Activated effector memory CD4-positive, alpha-beta T cell treated with anti-CD3 and anti-CD28 coated beads, Interleukin-2, amount 50 U/mL, for 16 hours (primary cell): ENCODE measurements around the gene LRRC31.
A peak's percentile ranks its signal among the peaks of the same experiment; 100 is the strongest.

ENCODE experiments used
- DNase-seq: peaks from one replicate; pipeline ENCODE4 v3.0.0-alpha.2; 2020

LRRC31 gene

GRCh38 chr3:169861871-169862270 is 7.9 kb downstream of the LRRC31 start:
- DNase-seq = no peak

GRCh38 chr3:169857811-169858210 is 11.9 kb downstream of the LRRC31 start:
- DNase-seq = no peak

GRCh38 chr3:169855514-169855913 is 14.2 kb downstream of the LRRC31 start:
- no peak for DNase-seq

- no peak for DNase-seq
These were observed 19.1 kb downstream of the LRRC31 start for GRCh38 chr3:169850618-169851017.

GRCh38 chr3:169848741-169849140 is 21.0 kb downstream of the LRRC31 start:
- DNase-seq = no peak

- no peak for DNase-seq
These were observed 21.8 kb downstream of the LRRC31 start for GRCh38 chr3:169847896-169848295.

- DNase-seq = no peak
These were observed 23.1 kb downstream of the LRRC31 start for GRCh38 chr3:169846458-169847193.

GRCh38 chr3:169842960-169843359 is 26.8 kb downstream of the LRRC31 start:
- no peak for DNase-seq

- no peak for DNase-seq
These were observed 28.6 kb downstream of the LRRC31 start for GRCh38 chr3:169841171-169841570.

GRCh38 chr3:169838511-169839030 is 31.2 kb downstream of the LRRC31 start:
- DNase-seq = no peak

GRCh38 chr3:169836942-169837275 is 32.8 kb downstream of the LRRC31 start:
- DNase-seq = no peak

- no peak for DNase-seq
These were observed 33.4 kb downstream of the LRRC31 start for GRCh38 chr3:169836078-169836941.

GRCh38 chr3:169835533-169835932 is 34.2 kb downstream of the LRRC31 start:
- no peak for DNase-seq

- no peak for DNase-seq
These were observed 42.0 kb downstream of the LRRC31 start for GRCh38 chr3:169827712-169828111.

GRCh38 chr3:169825316-169825715 is 44.4 kb downstream of the LRRC31 start:
- no peak for DNase-seq

GRCh38 chr3:169822983-169823382 is 46.8 kb downstream of the LRRC31 start:
- no peak for DNase-seq

GRCh38 chr3:169822540-169822939 is 47.2 kb downstream of the LRRC31 start:
- DNase-seq = no peak

GRCh38 chr3:169822091-169822490 is 47.6 kb downstream of the LRRC31 start:
- DNase-seq = no peak

- no peak for DNase-seq
These were observed 51.4 kb downstream of the LRRC31 start for GRCh38 chr3:169818316-169818715.

GRCh38 chr3:169815590-169816150 is 54.1 kb downstream of the LRRC31 start:
- no peak for DNase-seq

- peak; percentile 88 for DNase-seq
These were observed 55.8 kb downstream of the LRRC31 start for GRCh38 chr3:169813757-169814517.

- no peak for DNase-seq
These were observed 56.5 kb downstream of the LRRC31 start for GRCh38 chr3:169813278-169813677.
